SU-DHL-6 (cell line): ENCODE measurements around the gene RAMP3.

Experiments
- CTCF ChIP-seq: fragments of 200-600 bp; sonication (generic); IDR thresholded peaks from one replicate; pipeline ENCODE4 v1.5.1; 2017; ENCODE audit warnings: antibody characterized with exemption, mild to moderate bottlenecking, low read length, moderate library complexity; ENCODE audit not compliant: insufficient read depth, poor library complexity, severe bottlenecking
- EZH2phosphoT487 ChIP-seq: fragments of 200-600 bp; sonication (generic), shearing (Covaris generic); conservative IDR thresholded peaks from 2 replicates; pipeline ENCODE4 v1.6.1; 2018; ENCODE audit warnings: mild to moderate bottlenecking, antibody characterized with exemption, low read length, moderate library complexity, mixed read lengths

- TF ChIP-seq EZH2phosphoT487 (no peak), CTCF (no peak)
Observed at GRCh38 chr7:45112648-45113047, 44.9 kb upstream of the RAMP3 start.
